ENCODE results near the gene FKBP6. TPM values are rescaled to one million over a fixed set of nuclear protein-coding genes. Genes with fewer than 3 reads are reported as not detected.

FKBP6 gene
- total and polyA plus RNA-seq, 9 of the 15 experiments (the other 6 are each of a cell fraction or from before 2014, with no cell fraction given): not detected

DNA sequence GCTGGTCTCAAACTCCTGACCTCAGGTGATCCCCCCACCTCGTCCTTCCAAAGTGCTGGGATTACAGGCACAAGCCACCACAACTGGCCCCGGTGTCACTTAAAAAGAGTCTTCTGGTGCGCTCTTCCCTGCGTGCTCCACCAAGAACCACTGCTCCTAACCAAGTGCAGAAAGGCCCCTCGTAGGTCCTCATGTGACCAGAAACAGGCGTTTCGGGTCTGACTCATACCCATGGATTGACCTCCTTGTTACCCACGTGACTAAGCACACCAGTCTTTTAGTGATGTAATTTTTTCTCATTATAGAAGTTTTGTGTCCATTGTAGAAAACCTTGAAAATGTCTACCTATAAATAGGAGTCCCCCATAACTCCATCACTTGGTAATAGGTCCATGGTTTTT lies 13.9 kb downstream of the FKBP6 start (continued):
- TF ChIP-seq, protein P1, sequence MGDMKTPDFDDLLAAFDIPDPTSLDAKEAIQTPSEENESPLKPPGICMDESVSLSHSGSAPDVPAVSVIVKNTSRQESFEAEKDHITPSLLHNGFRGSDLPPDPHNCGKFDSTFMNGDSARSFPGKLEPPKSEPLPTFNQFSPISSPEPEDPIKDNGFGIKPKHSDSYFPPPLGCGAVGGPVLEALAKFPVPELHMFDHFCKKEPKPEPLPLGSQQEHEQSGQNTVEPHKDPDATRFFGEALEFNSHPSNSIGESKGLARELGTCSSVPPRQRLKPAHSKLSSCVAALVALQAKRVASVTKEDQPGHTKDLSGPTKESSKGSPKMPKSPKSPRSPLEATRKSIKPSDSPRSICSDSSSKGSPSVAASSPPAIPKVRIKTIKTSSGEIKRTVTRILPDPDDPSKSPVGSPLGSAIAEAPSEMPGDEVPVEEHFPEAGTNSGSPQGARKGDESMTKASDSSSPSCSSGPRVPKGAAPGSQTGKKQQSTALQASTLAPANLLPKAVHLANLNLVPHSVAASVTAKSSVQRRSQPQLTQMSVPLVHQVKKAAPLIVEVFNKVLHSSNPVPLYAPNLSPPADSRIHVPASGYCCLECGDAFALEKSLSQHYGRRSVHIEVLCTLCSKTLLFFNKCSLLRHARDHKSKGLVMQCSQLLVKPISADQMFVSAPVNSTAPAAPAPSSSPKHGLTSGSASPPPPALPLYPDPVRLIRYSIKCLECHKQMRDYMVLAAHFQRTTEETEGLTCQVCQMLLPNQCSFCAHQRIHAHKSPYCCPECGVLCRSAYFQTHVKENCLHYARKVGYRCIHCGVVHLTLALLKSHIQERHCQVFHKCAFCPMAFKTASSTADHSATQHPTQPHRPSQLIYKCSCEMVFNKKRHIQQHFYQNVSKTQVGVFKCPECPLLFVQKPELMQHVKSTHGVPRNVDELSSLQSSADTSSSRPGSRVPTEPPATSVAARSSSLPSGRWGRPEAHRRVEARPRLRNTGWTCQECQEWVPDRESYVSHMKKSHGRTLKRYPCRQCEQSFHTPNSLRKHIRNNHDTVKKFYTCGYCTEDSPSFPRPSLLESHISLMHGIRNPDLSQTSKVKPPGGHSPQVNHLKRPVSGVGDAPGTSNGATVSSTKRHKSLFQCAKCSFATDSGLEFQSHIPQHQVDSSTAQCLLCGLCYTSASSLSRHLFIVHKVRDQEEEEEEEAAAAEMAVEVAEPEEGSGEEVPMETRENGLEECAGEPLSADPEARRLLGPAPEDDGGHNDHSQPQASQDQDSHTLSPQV (IDR thresholded peaks at IDR 0.05): no peak
- no peak for TF ChIP-seq ARID2 (IDR thresholded peaks at IDR 0.05)
- TF ChIP-seq ZNF444 (CRISPR knock-in tag; IDR thresholded peaks at IDR 0.05): no peak
- TF ChIP-seq YBX1 (IDR thresholded peaks at IDR 0.05): no peak
- TF ChIP-seq SIX5 (IDR thresholded peaks at IDR 0.05; ENCODE audit: borderline replicate concordance in 1 of 2, insufficient read depth in 1 of 2, low read depth in 1 of 2, low read length in 2 of 2): no peak
- no peak for TF ChIP-seq SRSF1 (IDR thresholded peaks at IDR 0.05; ENCODE audit: low read depth, low read length)
- TF ChIP-seq SMAD3 (CRISPR knock-in tag; conservative IDR thresholded peaks at IDR 0.05): no peak
- TF ChIP-seq, protein P2, sequence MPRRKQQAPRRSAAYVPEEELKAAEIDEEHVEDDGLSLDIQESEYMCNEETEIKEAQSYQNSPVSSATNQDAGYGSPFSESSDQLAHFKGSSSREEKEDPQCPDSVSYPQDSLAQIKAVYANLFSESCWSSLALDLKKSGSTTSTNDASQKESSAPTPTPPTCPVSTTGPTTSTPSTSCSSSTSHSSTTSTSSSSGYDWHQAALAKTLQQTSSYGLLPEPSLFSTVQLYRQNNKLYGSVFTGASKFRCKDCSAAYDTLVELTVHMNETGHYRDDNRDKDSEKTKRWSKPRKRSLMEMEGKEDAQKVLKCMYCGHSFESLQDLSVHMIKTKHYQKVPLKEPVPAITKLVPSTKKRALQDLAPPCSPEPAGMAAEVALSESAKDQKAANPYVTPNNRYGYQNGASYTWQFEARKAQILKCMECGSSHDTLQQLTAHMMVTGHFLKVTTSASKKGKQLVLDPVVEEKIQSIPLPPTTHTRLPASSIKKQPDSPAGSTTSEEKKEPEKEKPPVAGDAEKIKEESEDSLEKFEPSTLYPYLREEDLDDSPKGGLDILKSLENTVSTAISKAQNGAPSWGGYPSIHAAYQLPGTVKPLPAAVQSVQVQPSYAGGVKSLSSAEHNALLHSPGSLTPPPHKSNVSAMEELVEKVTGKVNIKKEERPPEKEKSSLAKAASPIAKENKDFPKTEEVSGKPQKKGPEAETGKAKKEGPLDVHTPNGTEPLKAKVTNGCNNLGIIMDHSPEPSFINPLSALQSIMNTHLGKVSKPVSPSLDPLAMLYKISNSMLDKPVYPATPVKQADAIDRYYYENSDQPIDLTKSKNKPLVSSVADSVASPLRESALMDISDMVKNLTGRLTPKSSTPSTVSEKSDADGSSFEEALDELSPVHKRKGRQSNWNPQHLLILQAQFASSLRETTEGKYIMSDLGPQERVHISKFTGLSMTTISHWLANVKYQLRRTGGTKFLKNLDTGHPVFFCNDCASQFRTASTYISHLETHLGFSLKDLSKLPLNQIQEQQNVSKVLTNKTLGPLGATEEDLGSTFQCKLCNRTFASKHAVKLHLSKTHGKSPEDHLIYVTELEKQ (CRISPR knock-in tag; IDR thresholded peaks at IDR 0.05): no peak
- TF ChIP-seq CBFA2T2 (conservative IDR thresholded peaks at IDR 0.05): peak; percentile 65
- peak; percentile 40; the same call in 1 of the 2 replicates for TF ChIP-seq DMBX1 (CRISPR knock-in tag; IDR thresholded peaks at IDR 0.05; ENCODE audit: borderline replicate concordance)
- TF ChIP-seq TRIM28 (IDR thresholded peaks at IDR 0.05): no peak
- TF ChIP-seq NFYB (IDR thresholded peaks at IDR 0.05; ENCODE audit: extremely low read depth, insufficient read length): no peak
- no peak for TF ChIP-seq WHSC1 (IDR thresholded peaks at IDR 0.05; ENCODE audit: low read length)
- no peak for TF ChIP-seq LARP7 (IDR thresholded peaks at IDR 0.05)
- no peak for TF ChIP-seq ZNF274 (IDR thresholded peaks at IDR 0.05; ENCODE audit: borderline replicate concordance, low read depth, low read length)
- no peak for TF ChIP-seq MAZ (CRISPR knock-in tag; conservative IDR thresholded peaks at IDR 0.05 in 1 of 2, IDR thresholded peaks at IDR 0.05 in 1 of 2)
- TF ChIP-seq, protein P3, sequence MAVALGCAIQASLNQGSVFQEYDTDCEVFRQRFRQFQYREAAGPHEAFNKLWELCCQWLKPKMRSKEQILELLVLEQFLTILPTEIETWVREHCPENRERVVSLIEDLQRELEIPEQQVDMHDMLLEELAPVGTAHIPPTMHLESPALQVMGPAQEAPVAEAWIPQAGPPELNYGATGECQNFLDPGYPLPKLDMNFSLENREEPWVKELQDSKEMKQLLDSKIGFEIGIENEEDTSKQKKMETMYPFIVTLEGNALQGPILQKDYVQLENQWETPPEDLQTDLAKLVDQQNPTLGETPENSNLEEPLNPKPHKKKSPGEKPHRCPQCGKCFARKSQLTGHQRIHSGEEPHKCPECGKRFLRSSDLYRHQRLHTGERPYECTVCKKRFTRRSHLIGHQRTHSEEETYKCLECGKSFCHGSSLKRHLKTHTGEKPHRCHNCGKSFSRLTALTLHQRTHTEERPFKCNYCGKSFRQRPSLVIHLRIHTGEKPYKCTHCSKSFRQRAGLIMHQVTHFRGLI (CRISPR knock-in tag; IDR thresholded peaks at IDR 0.05): no peak
- TF ChIP-seq HDAC8 (tag; IDR thresholded peaks at IDR 0.05): no peak
- TF ChIP-seq ZNF766 (CRISPR knock-in tag; conservative IDR thresholded peaks at IDR 0.05): peak; percentile 48; the same call in 1 of the 2 replicates
- TF ChIP-seq, protein P4, sequence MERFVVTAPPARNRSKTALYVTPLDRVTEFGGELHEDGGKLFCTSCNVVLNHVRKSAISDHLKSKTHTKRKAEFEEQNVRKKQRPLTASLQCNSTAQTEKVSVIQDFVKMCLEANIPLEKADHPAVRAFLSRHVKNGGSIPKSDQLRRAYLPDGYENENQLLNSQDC (CRISPR knock-in tag; IDR thresholded peaks at IDR 0.05): no peak
- TF ChIP-seq ZC3H11A (IDR thresholded peaks at IDR 0.05; ENCODE audit: low read depth, low read length): no peak
